Hepatocyte (in vitro differentiated cells): ENCODE results near the gene FAM78A. TPM values are rescaled to one million over a fixed set of nuclear protein-coding genes. Genes with fewer than 3 reads are reported as not detected.
A peak's percentile ranks its signal among the peaks of the same experiment; 100 is the strongest.

Experiments used
- DNase-seq: peaks from one replicate; pipeline ENCODE4 v3.0.0-alpha.2; 2016; ENCODE audit warnings: low spot score
- H2AFZ ChIP-seq: fragments of 200-600 bp; sonication (generic); 2 replicates; pipeline ENCODE4 v1.6.0; 2016; ENCODE audit warnings: antibody characterized with exemption, mild to moderate bottlenecking
- H3K27ac ChIP-seq: fragments of 200-600 bp; sonication (generic); 2 replicates; pipeline ENCODE4 v1.5.1; 2016; ENCODE audit warnings: mild to moderate bottlenecking
- H3K27me3 ChIP-seq: fragments of 200-600 bp; sonication (generic); 2 replicates; pipeline ENCODE4 v1.6.1; 2016
- H3K36me3 ChIP-seq: fragments of 200-600 bp; sonication (generic); replicated peaks from 2 replicates; pipeline ENCODE4 v1.5.1; 2016; ENCODE audit warnings: low read depth; ENCODE audit not compliant: insufficient read depth
- H3K4me1 ChIP-seq: fragments of 200-600 bp; sonication (generic); 2 replicates; pipeline ENCODE4 v1.5.1; 2016; ENCODE audit warnings: mild to moderate bottlenecking, moderate library complexity; ENCODE audit not compliant: insufficient read depth
- H3K4me2 ChIP-seq: fragments of 200-600 bp; sonication (generic); 2 replicates; pipeline ENCODE4 v1.6.0; 2016
- H3K4me3 ChIP-seq: fragments of 200-600 bp; sonication (generic); 2 replicates; pipeline ENCODE4 v1.5.1; 2016; ENCODE audit warnings: mild to moderate bottlenecking
- H3K79me2 ChIP-seq: fragments of 200-600 bp; sonication (generic); 2 replicates; pipeline ENCODE4 v1.6.0; 2017; ENCODE audit warnings: mild to moderate bottlenecking
- H3K9me2 ChIP-seq: fragments of 200-600 bp; sonication (generic); replicated peaks from 2 replicates; pipeline ENCODE4 v1.6.0; 2017; ENCODE audit warnings: mild to moderate bottlenecking; ENCODE audit not compliant: insufficient read depth
- H3K9me3 ChIP-seq: fragments of 200-600 bp; sonication (generic); 2 replicates; pipeline ENCODE4 v1.5.1; 2016; ENCODE audit warnings: low read depth, mild to moderate bottlenecking
- H4K20me1 ChIP-seq: fragments of 200-600 bp; sonication (generic); 2 replicates; pipeline ENCODE4 v1.6.0; 2016; ENCODE audit warnings: mild to moderate bottlenecking; ENCODE audit not compliant: insufficient read depth, poor library complexity, severe bottlenecking
- EZH2 ChIP-seq: fragments of 200-600 bp; sonication (generic); IDR thresholded peaks from 2 replicates; pipeline ENCODE4 v1.6.1; 2016; ENCODE audit warnings: antibody characterized with exemption, mild to moderate bottlenecking, borderline replicate concordance
- EZH2phosphoT487 ChIP-seq: fragments of 200-600 bp; sonication (generic); IDR thresholded peaks from one replicate; pipeline ENCODE4 v1.6.1; 2018; ENCODE audit warnings: antibody characterized with exemption, mild to moderate bottlenecking, low read depth, moderate library complexity; ENCODE audit not compliant: unreplicated experiment, severe bottlenecking
- WGBS: methylation state at CpG from one replicate; pipeline ENCODE4 v1.1.6; 2016; ENCODE audit warnings: low lambda C conversion rate; ENCODE audit errors: missing lambda C conversion rate; 5-methylcytosine and 5-hydroxymethylcytosine counted together
- polyA plus RNA-seq: library from polyadenylated mRNA; unstranded; fragments of >200 nt; fragmentation: Nextera tagmentation; extraction: Ambion mirVana; gene quantifications from 2 replicates; pipeline ENCODE4 v1.2.1, GENCODE V29; 2016
- total RNA-seq: library from RNA; depleted of rRNA; stranded (reverse); fragments of >200 nt; gene quantifications from 2 replicates; pipeline ENCODE4 v1.2.3, GENCODE V29; 2014
- TF ChIP-seq, protein P1 (sequence below): fragments of 200-600 bp; sonication (generic); IDR thresholded peaks from 2 replicates; pipeline ENCODE4 v1.5.1; 2016; ENCODE audit warnings: antibody characterized with exemption, mild to moderate bottlenecking; ENCODE audit not compliant: poor library complexity

FAM78A gene
- total and polyA plus RNA-seq, 2 experiments from 2014 or later: 0.27 TPM; not detected in 1

DNA sequence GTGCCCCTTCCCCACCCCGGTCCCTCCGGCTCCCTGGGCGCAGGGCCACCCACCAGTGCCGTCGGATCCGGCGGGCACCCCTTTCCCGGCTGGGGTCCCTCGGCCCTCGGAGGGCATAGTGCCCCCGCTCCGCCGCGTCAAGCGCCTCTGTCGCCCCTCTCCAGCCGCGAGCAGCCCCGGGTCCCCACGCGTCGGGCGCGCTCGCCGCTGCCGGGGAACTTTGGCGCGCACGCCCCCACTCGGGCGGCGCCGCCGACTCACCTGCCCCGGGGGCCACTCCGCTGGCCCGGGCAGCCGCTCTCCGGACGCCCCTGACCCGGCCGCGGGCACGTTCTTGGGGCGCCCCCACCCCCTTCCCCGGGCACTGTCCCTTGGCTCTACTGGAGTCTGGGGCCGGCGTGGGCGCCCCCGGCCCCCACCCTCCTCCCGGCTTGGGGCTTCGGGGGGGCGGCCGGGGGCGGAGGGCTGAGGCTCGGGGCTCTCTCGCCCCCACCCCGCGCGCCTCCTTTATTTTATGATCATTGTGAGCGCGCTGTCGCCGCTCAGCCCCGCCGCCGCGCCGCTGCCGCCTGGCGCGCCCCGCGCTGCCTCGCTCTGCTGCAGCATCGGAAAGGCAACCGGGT lies 1.1 kb upstream of the FAM78A start:
- H3K4me3 ChIP-seq: peak overlapping the region; percentile 64
- 3% methylated on average over 14 of the region's 78 CpGs for WGBS
- no peaks in the 10 kb centered on the region for H3K79me2 ChIP-seq
- H3K36me3 ChIP-seq: no peaks in the 10 kb centered on the region
- no peaks in the 10 kb centered on the region for H3K9me3 ChIP-seq
- TF ChIP-seq, protein P1, sequence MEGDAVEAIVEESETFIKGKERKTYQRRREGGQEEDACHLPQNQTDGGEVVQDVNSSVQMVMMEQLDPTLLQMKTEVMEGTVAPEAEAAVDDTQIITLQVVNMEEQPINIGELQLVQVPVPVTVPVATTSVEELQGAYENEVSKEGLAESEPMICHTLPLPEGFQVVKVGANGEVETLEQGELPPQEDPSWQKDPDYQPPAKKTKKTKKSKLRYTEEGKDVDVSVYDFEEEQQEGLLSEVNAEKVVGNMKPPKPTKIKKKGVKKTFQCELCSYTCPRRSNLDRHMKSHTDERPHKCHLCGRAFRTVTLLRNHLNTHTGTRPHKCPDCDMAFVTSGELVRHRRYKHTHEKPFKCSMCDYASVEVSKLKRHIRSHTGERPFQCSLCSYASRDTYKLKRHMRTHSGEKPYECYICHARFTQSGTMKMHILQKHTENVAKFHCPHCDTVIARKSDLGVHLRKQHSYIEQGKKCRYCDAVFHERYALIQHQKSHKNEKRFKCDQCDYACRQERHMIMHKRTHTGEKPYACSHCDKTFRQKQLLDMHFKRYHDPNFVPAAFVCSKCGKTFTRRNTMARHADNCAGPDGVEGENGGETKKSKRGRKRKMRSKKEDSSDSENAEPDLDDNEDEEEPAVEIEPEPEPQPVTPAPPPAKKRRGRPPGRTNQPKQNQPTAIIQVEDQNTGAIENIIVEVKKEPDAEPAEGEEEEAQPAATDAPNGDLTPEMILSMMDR: no peak
- TF ChIP-seq EZH2 (no peak), EZH2phosphoT487 (no peak)
- H3K4me1 ChIP-seq: peaks cover 4% of the 10 kb centered on the region
- H4K20me1 ChIP-seq: no peaks in the 10 kb centered on the region
- no peaks in the 10 kb centered on the region for H3K9me2 ChIP-seq
- H3K4me2 ChIP-seq: peak overlapping the region; percentile 99
- DNase-seq: no peak
- H3K27ac ChIP-seq: no peak overlapping the region
- peak overlapping the region; percentile 68 for H2AFZ ChIP-seq
- peaks cover 49% of the 10 kb centered on the region for H3K27me3 ChIP-seq

DNA sequence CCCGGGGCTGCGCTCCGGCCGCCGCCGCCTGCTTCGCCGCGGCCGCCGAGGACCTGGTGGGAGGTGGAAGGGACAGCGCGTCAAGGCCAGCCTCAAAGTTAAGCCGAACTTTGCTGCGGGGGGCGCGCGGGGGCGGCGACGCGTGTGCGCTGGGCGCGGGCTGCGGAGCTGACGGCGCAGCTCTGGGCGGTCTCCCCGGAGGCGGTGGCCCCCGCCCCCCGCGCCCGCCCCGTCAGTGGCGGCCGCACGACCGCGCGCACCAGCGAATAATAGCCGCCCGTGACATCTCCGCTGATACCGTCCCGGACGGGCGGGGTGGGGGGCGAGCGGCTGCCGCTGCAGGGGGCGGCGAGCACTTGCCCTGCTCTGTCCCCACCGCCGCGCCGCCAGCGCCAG lies 579 bp upstream of the FAM78A start:
- H3K27ac ChIP-seq: no peak overlapping the region

DNA sequence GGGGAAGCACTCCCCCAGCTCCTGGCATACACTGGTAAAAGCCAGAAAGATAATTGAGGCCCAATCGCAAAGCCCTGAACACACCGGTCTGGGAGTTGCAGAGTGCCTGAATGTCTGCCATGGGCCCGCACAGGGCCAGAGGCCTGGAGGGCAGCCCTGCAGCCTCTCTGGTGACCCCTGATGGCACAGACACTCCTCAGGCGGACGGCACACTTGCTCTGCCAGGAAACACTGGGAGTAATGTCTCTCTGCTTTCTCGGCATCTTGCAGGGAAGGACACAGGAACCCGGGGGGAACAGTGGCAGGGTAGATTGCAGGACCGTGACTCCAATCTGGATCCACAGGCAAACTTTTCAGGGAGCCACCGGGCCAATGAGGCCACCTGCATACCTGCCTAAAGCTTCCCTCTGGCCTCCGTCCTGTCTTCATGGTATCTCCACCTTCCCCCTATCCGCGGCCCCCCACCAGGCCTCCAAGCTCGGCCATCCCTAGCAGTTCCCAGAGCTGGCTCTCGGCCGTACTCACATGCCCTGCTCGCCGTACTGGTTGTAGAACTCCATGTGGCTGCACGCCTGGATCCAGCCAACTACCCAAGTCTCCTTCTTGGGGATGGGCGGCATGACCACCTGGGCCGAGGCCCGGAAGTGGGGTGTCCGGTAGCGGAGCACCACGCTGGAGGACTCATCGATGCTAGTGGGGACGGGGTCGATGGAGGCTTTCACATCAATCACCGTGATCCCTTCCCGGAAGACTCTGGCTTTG lies 797 bp downstream of the FAM78A start:
- Histone ChIP-seq H3K4me2 (peak overlapping the region; percentile 99), H3K9me2 (no peaks in the 10 kb centered on the region), H3K27ac (no peak overlapping the region), H3K4me1 (peaks cover 4% of the 10 kb centered on the region), H3K79me2 (no peaks in the 10 kb centered on the region), H3K36me3 (no peaks in the 10 kb centered on the region), H4K20me1 (no peaks in the 10 kb centered on the region), H2AFZ (no peak overlapping the region), H3K27me3 (peaks cover 30% of the 10 kb centered on the region), H3K9me3 (no peaks in the 10 kb centered on the region), H3K4me3 (no peak overlapping the region)
- TF ChIP-seq, protein P1: no peak
- TF ChIP-seq EZH2 (no peak), EZH2phosphoT487 (no peak)
- 86% methylated on average over 29 of the region's 29 CpGs for WGBS
- no peak for DNase-seq

More for the DNA sequence above, 579 bp upstream of the FAM78A start:
- H2AFZ ChIP-seq: no peak overlapping the region
- H3K79me2 ChIP-seq: no peaks in the 10 kb centered on the region
- H3K36me3 ChIP-seq: no peaks in the 10 kb centered on the region
- TF ChIP-seq EZH2 (no peak), EZH2phosphoT487 (no peak)
- TF ChIP-seq, protein P1: no peak
- H4K20me1 ChIP-seq: no peaks in the 10 kb centered on the region
- H3K9me3 ChIP-seq: no peaks in the 10 kb centered on the region
- peak overlapping the region; percentile 99 for H3K4me2 ChIP-seq
- H3K4me3 ChIP-seq: peak overlapping the region; percentile 64
- DNase-seq: no peak
- H3K27me3 ChIP-seq: peaks cover 44% of the 10 kb centered on the region
- peaks cover 4% of the 10 kb centered on the region for H3K4me1 ChIP-seq
- no peaks in the 10 kb centered on the region for H3K9me2 ChIP-seq
- whole genome bisulfite sequencing: 0% methylated on average over 11 of the region's 60 CpGs
